ENCODE data around the gene SPAAR.
"Not testable (repeated sequence)": the region's sequence is repeated elsewhere in the genome, so short reads cannot be mapped to it uniquely, and the experiment has no call there.

The SPAAR gene

GRCh38 chr9:35909687-35910612, 660 bp downstream of the SPAAR start:
- Histone ChIP-seq H3K9me3 (ENCODE audit: control insufficient read depth in 5 of 5, low read length in 5 of 5) (no peaks in the 10 kb centered on the region), H3K27ac (ENCODE audit: low read depth, low read length) (peak overlapping the region; percentile 99), H3K36me3 (ENCODE audit: control insufficient read depth in 5 of 5, insufficient read depth in 5 of 5, low read length in 5 of 5) (no peaks in the 10 kb centered on the region), H3K9ac (ENCODE audit: low read length in 5 of 5) (peak overlapping the region in 3 of 5 donors; percentile 56 to 78 (median 63)), H3K27me3 (ENCODE audit: control insufficient read depth in 5 of 5, insufficient read depth in 4 of 5, low read length in 5 of 5) (peaks cover 0 to 3% (median 0%) of the 10 kb centered on the region in 5 donors), H3K4me3 (ENCODE audit: low read depth in 1 of 5, low read length in 5 of 5) (peak overlapping the region; percentile 33 to 75 (median 67)), H3K4me1 (ENCODE audit: control insufficient read depth in 5 of 5, insufficient read depth in 5 of 5, low read length in 5 of 5) (peaks cover 38 to 89% (median 77%) of the 10 kb centered on the region in 5 donors)

GRCh38 chr9:35910613-35911359, 1.5 kb downstream of the SPAAR start:
- Histone ChIP-seq H3K36me3 (ENCODE audit: control insufficient read depth in 5 of 5, insufficient read depth in 5 of 5, low read length in 5 of 5) (no peaks in the 10 kb centered on the region), H3K27me3 (ENCODE audit: control insufficient read depth in 5 of 5, insufficient read depth in 4 of 5, low read length in 5 of 5) (peaks cover 0 to 3% (median 0%) of the 10 kb centered on the region in 5 donors), H3K27ac (ENCODE audit: low read depth, low read length) (peak overlapping the region; percentile 99), H3K4me1 (ENCODE audit: control insufficient read depth in 5 of 5, insufficient read depth in 5 of 5, low read length in 5 of 5) (peaks cover 32 to 89% (median 68%) of the 10 kb centered on the region in 5 donors), H3K4me3 (ENCODE audit: low read depth in 1 of 5, low read length in 5 of 5) (peak overlapping the region in 4 of 5 donors; percentile 57 to 75 (median 68)), H3K9ac (ENCODE audit: low read length in 5 of 5) (peak overlapping the region in 3 of 5 donors; percentile 56 to 78 (median 62)), H3K9me3 (ENCODE audit: control insufficient read depth in 5 of 5, low read length in 5 of 5) (no peaks in the 10 kb centered on the region)

- Histone ChIP-seq H3K4me1 (ENCODE audit: control insufficient read depth in 5 of 5, insufficient read depth in 5 of 5, low read length in 5 of 5) (peaks cover 27 to 89% (median 60%) of the 10 kb centered on the region in 5 donors), H3K9ac (ENCODE audit: low read length in 5 of 5) (peak overlapping the region in 2 of 5 donors; percentile 21 to 53), H3K27ac (ENCODE audit: low read depth, low read length) (peak overlapping the region; percentile 99), H3K27me3 (ENCODE audit: control insufficient read depth in 5 of 5, insufficient read depth in 4 of 5, low read length in 5 of 5) (peaks cover 0 to 3% (median 0%) of the 10 kb centered on the region in 5 donors), H3K9me3 (ENCODE audit: control insufficient read depth in 5 of 5, low read length in 5 of 5) (no peaks in the 10 kb centered on the region), H3K36me3 (ENCODE audit: control insufficient read depth in 5 of 5, insufficient read depth in 5 of 5, low read length in 5 of 5) (no peaks in the 10 kb centered on the region), H3K4me3 (ENCODE audit: low read depth in 1 of 5, low read length in 5 of 5) (peak overlapping the region in 4 of 5 donors; percentile 36 to 64 (median 48))
Measured at GRCh38 chr9:35911690-35912089, 2.4 kb downstream of the SPAAR start.

- Histone ChIP-seq H3K27ac (ENCODE audit: low read depth, low read length) (peak overlapping the region; percentile 37), H3K27me3 (ENCODE audit: control insufficient read depth in 5 of 5, insufficient read depth in 4 of 5, low read length in 5 of 5) (peaks cover 0 to 1% (median 0%) of the 10 kb centered on the region in 5 donors), H3K4me3 (ENCODE audit: low read depth in 1 of 5, low read length in 5 of 5) (peak overlapping the region in 4 of 5 donors; percentile 37 to 64 (median 53)), H3K4me1 (ENCODE audit: control insufficient read depth in 5 of 5, insufficient read depth in 5 of 5, low read length in 5 of 5) (peaks cover 20 to 89% (median 53%) of the 10 kb centered on the region in 5 donors), H3K9me3 (ENCODE audit: control insufficient read depth in 5 of 5, low read length in 5 of 5) (no peaks in the 10 kb centered on the region), H3K9ac (ENCODE audit: low read length in 5 of 5) (peak overlapping the region in 3 of 5 donors; percentile 3 to 74 (median 43)), H3K36me3 (ENCODE audit: control insufficient read depth in 5 of 5, insufficient read depth in 5 of 5, low read length in 5 of 5) (no peaks in the 10 kb centered on the region)
Measured at GRCh38 chr9:35912791-35913400, 3.6 kb downstream of the SPAAR start.

- H3K4me3 ChIP-seq (ENCODE audit: low read depth in 1 of 5, low read length in 5 of 5) = peak overlapping the region in 3 of 5 donors; percentile 37 to 64 (median 58)
- H3K9me3 ChIP-seq (ENCODE audit: control insufficient read depth in 5 of 5, low read length in 5 of 5); H3K36me3 ChIP-seq (ENCODE audit: control insufficient read depth in 5 of 5, insufficient read depth in 5 of 5, low read length in 5 of 5); H3K27me3 ChIP-seq (ENCODE audit: control insufficient read depth in 5 of 5, insufficient read depth in 4 of 5, low read length in 5 of 5): not testable (repeated sequence)
- peak overlapping the region in 1 of 5 donors; percentile 74 for H3K9ac ChIP-seq (ENCODE audit: low read length in 5 of 5)
- peak overlapping the region; percentile 37 for H3K27ac ChIP-seq (ENCODE audit: low read depth, low read length)
- H3K4me1 ChIP-seq (ENCODE audit: control insufficient read depth in 5 of 5, insufficient read depth in 5 of 5, low read length in 5 of 5) = peaks cover 15 to 86% (median 48%) of the 10 kb centered on the region in 5 donors
Measured at GRCh38 chr9:35913429-35913828, 4.1 kb downstream of the SPAAR start.

GRCh38 chr9:35914301-35914807, 5.1 kb downstream of the SPAAR start:
- Histone ChIP-seq H3K36me3 (ENCODE audit: control insufficient read depth in 5 of 5, insufficient read depth in 5 of 5, low read length in 5 of 5) (no peaks in the 10 kb centered on the region), H3K9ac (ENCODE audit: low read length in 5 of 5) (no peak overlapping the region), H3K27ac (ENCODE audit: low read depth, low read length) (no peak overlapping the region), H3K27me3 (ENCODE audit: control insufficient read depth in 5 of 5, insufficient read depth in 4 of 5, low read length in 5 of 5) (no peaks in the 10 kb centered on the region), H3K4me3 (ENCODE audit: low read depth in 1 of 5, low read length in 5 of 5) (no peak overlapping the region), H3K4me1 (ENCODE audit: control insufficient read depth in 5 of 5, insufficient read depth in 5 of 5, low read length in 5 of 5) (peaks cover 7 to 83% (median 39%) of the 10 kb centered on the region in 5 donors), H3K9me3 (ENCODE audit: control insufficient read depth in 5 of 5, low read length in 5 of 5) (no peaks in the 10 kb centered on the region)

GRCh38 chr9:35915681-35916294, 6.5 kb downstream of the SPAAR start:
- peaks cover 6 to 83% (median 33%) of the 10 kb centered on the region in 5 donors for H3K4me1 ChIP-seq (ENCODE audit: control insufficient read depth in 5 of 5, insufficient read depth in 5 of 5, low read length in 5 of 5)
- no peak overlapping the region for H3K27ac ChIP-seq (ENCODE audit: low read depth, low read length)
- no peaks in the 10 kb centered on the region for H3K36me3 ChIP-seq (ENCODE audit: control insufficient read depth in 5 of 5, insufficient read depth in 5 of 5, low read length in 5 of 5)
- peak overlapping the region in 1 of 5 donors; percentile 41 for H3K9ac ChIP-seq (ENCODE audit: low read length in 5 of 5)
- no peaks in the 10 kb centered on the region for H3K9me3 ChIP-seq (ENCODE audit: control insufficient read depth in 5 of 5, low read length in 5 of 5)
- no peak overlapping the region for H3K4me3 ChIP-seq (ENCODE audit: low read depth in 1 of 5, low read length in 5 of 5)
- no peaks in the 10 kb centered on the region for H3K27me3 ChIP-seq (ENCODE audit: control insufficient read depth in 5 of 5, insufficient read depth in 4 of 5, low read length in 5 of 5)

- no peak overlapping the region for H3K4me3 ChIP-seq (ENCODE audit: low read depth in 1 of 5, low read length in 5 of 5)
- H3K27me3 ChIP-seq (ENCODE audit: control insufficient read depth in 5 of 5, insufficient read depth in 4 of 5, low read length in 5 of 5) = no peaks in the 10 kb centered on the region
- H3K4me1 ChIP-seq (ENCODE audit: control insufficient read depth in 5 of 5, insufficient read depth in 5 of 5, low read length in 5 of 5) = peaks cover 6 to 82% (median 22%) of the 10 kb centered on the region in 5 donors
- peak overlapping the region in 1 of 5 donors; percentile 2 for H3K9ac ChIP-seq (ENCODE audit: low read length in 5 of 5)
- H3K9me3 ChIP-seq (ENCODE audit: control insufficient read depth in 5 of 5, low read length in 5 of 5) = no peaks in the 10 kb centered on the region
- H3K27ac ChIP-seq (ENCODE audit: low read depth, low read length) = peak overlapping the region; percentile 69
- no peaks in the 10 kb centered on the region for H3K36me3 ChIP-seq (ENCODE audit: control insufficient read depth in 5 of 5, insufficient read depth in 5 of 5, low read length in 5 of 5)
Measured at GRCh38 chr9:35917261-35917660, 8.0 kb downstream of the SPAAR start.

GRCh38 chr9:35918780-35919179, 9.5 kb downstream of the SPAAR start:
- H3K9me3 ChIP-seq (ENCODE audit: control insufficient read depth in 5 of 5, low read length in 5 of 5) = no peaks in the 10 kb centered on the region
- peaks cover 6 to 86% (median 19%) of the 10 kb centered on the region in 5 donors for H3K4me1 ChIP-seq (ENCODE audit: control insufficient read depth in 5 of 5, insufficient read depth in 5 of 5, low read length in 5 of 5)
- no peaks in the 10 kb centered on the region for H3K36me3 ChIP-seq (ENCODE audit: control insufficient read depth in 5 of 5, insufficient read depth in 5 of 5, low read length in 5 of 5)
- no peak overlapping the region for H3K9ac ChIP-seq (ENCODE audit: low read length in 5 of 5)
- H3K27me3 ChIP-seq (ENCODE audit: control insufficient read depth in 5 of 5, insufficient read depth in 4 of 5, low read length in 5 of 5) = no peaks in the 10 kb centered on the region
- no peak overlapping the region for H3K4me3 ChIP-seq (ENCODE audit: low read depth in 1 of 5, low read length in 5 of 5)
- H3K27ac ChIP-seq (ENCODE audit: low read depth, low read length) = peak overlapping the region; percentile 69

All from subcutaneous abdominal adipose tissue (tissue), 5 donors.